ENCODE measurements around the gene SECTM1.

The SECTM1 gene

GRCh38 chr17:82346342-82347300 is 13.1 kb upstream of the SECTM1 start:
- DNase-seq: no peak

- no peak for DNase-seq
These were observed 11.8 kb upstream of the SECTM1 start for GRCh38 chr17:82345151-82345976.

GRCh38 chr17:82344175-82344907 is 10.8 kb upstream of the SECTM1 start:
- no peak for DNase-seq

- DNase-seq: no peak
These were observed 10.0 kb upstream of the SECTM1 start for GRCh38 chr17:82343560-82343959.

- no peak for DNase-seq
These were observed 9.0 kb upstream of the SECTM1 start for GRCh38 chr17:82342361-82343079.

- DNase-seq: no peak
These were observed 6.3 kb upstream of the SECTM1 start for GRCh38 chr17:82339634-82340580.

GRCh38 chr17:82338858-82339633 is 5.5 kb upstream of the SECTM1 start:
- no peak for DNase-seq

GRCh38 chr17:82334622-82335394 is 1.2 kb upstream of the SECTM1 start:
- DNase-seq: no peak

GRCh38 chr17:82334204-82334621 is 647 bp upstream of the SECTM1 start:
- DNase-seq: no peak

GRCh38 chr17:82332669-82333278 is 792 bp downstream of the SECTM1 start:
- DNase-seq: no peak

GRCh38 chr17:82331345-82331939 is 2.1 kb downstream of the SECTM1 start:
- no peak for DNase-seq

GRCh38 chr17:82330322-82331239 is 3.0 kb downstream of the SECTM1 start:
- no peak for DNase-seq

GRCh38 chr17:82329683-82330321 is 3.8 kb downstream of the SECTM1 start:
- DNase-seq: no peak

- DNase-seq: no peak
These were observed 4.5 kb downstream of the SECTM1 start for GRCh38 chr17:82328994-82329507.

GRCh38 chr17:82328141-82328993 is 5.2 kb downstream of the SECTM1 start:
- DNase-seq: no peak

GRCh38 chr17:82327757-82328140 is 5.8 kb downstream of the SECTM1 start:
- no peak for DNase-seq

Measured in stimulated activated CD4-positive, alpha-beta T cell treated with anti-CD3 and anti-CD28 coated beads, Interleukin-1b, Interleukin-23, amount 100 ng/mL, for 48 hours (primary cell).